Mammary epithelial cell (primary cell): Measurements from ENCODE around the gene CRTC2.

Experiments
- CTCF ChIP-seq, 2 donors: IDR thresholded peaks in 1 of 2; conservative IDR thresholded peaks in 1 of 2; 2 replicates each; pipeline ENCODE4 v1.5.1; 2011 to 2012; ENCODE audit warnings: inconsistent platforms in 2 of 2, low read length in 2 of 2, mild to moderate bottlenecking in 2 of 2, control low read depth in 1 of 2, low read depth in 1 of 2; ENCODE audit not compliant: insufficient read depth in 1 of 2; ENCODE audit errors: extremely low read depth in 1 of 2
- EZH2 ChIP-seq: IDR thresholded peaks from 2 replicates; pipeline ENCODE4 v1.6.1; 2012; ENCODE audit warnings: low read length, inconsistent platforms, borderline replicate concordance

- TF ChIP-seq CTCF (conservative IDR thresholded peaks at IDR 0.05 in 1 of 2, IDR thresholded peaks at IDR 0.05 in 1 of 2; ENCODE audit: extremely low read depth in 1 of 2, insufficient read depth in 1 of 2, low read depth in 1 of 2, low read length in 2 of 2) (no peak), EZH2 (no peak)
Measured at GRCh38 chr1:153945131-153945794, 13.1 kb downstream of the CRTC2 start.
